ENCODE data around the gene TMEM89.

Gene TMEM89

DNA sequence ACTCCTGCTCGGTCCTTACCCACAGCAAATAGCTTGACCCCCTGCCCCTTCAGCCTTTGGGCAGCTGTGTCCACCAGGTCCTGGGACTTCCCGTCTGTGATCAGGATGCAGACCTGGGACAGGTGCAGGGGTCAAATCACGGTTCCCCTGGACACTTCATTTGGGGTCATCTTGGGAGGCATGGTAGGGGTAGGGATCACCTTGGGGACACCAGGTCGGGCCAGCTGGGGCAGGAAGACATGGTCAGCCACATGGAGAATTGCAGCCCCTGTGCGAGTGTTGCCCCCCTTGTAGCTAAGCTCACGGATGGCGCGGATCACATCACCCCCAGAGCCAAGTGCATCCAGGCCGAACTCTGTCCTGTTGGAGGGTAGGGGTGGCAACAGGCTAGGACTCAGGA lies 28.2 kb downstream of the TMEM89 start:
- POLR2A ChIA-PET = no interaction called here

DNA sequence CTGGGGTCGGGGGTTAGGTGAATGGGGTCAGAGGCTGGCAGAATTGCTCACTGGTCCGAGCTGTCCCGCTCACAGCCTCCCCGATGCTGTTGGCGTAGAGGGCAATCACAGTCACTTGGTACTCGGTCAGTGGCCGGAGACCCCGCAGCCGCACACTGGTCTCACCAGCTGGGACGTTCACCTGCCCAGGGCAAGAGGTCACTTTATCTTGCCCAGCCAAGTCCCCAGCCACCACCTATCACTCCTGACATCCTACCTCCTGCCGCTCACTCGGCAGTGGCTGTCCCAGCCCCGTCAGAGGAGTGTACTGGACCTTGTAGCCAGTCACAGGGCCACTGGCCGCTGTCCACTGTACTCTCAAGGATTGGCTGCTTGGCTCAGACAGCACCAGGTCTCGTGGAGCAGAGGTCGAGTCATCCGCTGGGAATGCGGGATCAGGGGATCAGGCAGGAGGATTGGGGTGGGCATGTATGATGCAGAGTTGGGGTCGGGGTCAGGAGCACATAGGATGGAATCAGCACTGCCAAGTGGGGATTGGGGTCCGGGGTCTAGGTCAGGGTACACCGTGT lies 29.0 kb downstream of the TMEM89 start:
- CTCF ChIA-PET = interaction anchor here (1.9 kb wide), 1 partner anchor 35 kb away, joined by 4 read pairs; no protein-coding TSS in a partner anchor
- TF ChIP-seq, protein P1, sequence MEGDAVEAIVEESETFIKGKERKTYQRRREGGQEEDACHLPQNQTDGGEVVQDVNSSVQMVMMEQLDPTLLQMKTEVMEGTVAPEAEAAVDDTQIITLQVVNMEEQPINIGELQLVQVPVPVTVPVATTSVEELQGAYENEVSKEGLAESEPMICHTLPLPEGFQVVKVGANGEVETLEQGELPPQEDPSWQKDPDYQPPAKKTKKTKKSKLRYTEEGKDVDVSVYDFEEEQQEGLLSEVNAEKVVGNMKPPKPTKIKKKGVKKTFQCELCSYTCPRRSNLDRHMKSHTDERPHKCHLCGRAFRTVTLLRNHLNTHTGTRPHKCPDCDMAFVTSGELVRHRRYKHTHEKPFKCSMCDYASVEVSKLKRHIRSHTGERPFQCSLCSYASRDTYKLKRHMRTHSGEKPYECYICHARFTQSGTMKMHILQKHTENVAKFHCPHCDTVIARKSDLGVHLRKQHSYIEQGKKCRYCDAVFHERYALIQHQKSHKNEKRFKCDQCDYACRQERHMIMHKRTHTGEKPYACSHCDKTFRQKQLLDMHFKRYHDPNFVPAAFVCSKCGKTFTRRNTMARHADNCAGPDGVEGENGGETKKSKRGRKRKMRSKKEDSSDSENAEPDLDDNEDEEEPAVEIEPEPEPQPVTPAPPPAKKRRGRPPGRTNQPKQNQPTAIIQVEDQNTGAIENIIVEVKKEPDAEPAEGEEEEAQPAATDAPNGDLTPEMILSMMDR (IDR thresholded peaks at IDR 0.05; ENCODE audit: insufficient read depth, low read length, missing control alignments) = no peak

More for the DNA sequence above, 28.2 kb downstream of the TMEM89 start:
- no peak for DNase-seq (ENCODE audit: low read depth, low spot score)
- TF ChIP-seq, protein P1 (IDR thresholded peaks at IDR 0.05; ENCODE audit: insufficient read depth, low read length, missing control alignments) = no peak
- CTCF ChIA-PET = no interaction called here
- peak overlapping the region; percentile 6; the same call in 1 of the 2 replicates for H3K4me3 ChIP-seq (ENCODE audit: low read depth, low read length)

DNA sequence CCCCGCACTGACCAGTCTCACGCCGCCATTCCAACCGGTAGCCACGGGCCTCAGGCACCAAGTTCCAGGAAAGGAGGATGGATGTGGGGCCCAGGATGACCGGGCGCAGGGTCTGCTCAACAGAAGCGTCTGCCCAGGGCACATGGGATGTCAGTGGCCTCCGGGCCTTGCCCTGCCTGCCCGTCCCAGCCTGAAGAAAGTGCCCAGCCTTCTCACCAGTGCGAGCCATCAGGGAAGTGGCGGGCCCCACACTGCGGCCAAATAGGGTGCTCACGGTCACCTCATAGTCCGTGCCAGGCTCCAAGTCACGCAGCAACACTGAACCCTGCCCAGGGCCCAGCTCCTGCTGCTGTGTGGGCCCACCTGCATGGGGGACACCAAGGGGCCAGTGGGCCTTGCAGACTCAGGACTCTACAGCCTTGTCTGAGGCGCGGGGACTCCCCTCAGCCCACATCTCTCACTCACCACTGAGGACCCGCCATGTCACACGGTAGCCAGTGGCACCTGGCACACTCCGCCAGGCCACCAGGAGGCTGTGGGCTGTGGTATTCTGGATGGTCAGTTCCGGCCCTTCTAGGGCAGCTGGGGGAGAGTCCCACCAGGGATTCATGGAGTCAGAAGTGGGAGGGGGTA lies 29.6 kb downstream of the TMEM89 start:
- H3K4me3 ChIP-seq (ENCODE audit: low read depth, low read length) = no peak overlapping the region
- ChIA-PET CTCF (interaction anchor here (1.6 to 1.9 kb wide), 2 partner anchors 34 to 44 kb away, joined by 4 to 6 read pairs; partner anchors contain the start of gene SLC26A6), POLR2A (interaction anchor here (0.9 kb wide), 1 partner anchor 33 kb away, joined by 6 read pairs; no protein-coding TSS in a partner anchor)
- DNase-seq (ENCODE audit: low read depth, low spot score) = no peak
- TF ChIP-seq, protein P1 (IDR thresholded peaks at IDR 0.05; ENCODE audit: insufficient read depth, low read length, missing control alignments) = no peak

More for the DNA sequence above, 29.0 kb downstream of the TMEM89 start:
- DNase-seq (ENCODE audit: low read depth, low spot score) = no peak
- no peak overlapping the region for H3K4me3 ChIP-seq (ENCODE audit: low read depth, low read length)
- POLR2A ChIA-PET = interaction anchor here (0.9 kb wide), 1 partner anchor 33 kb away, joined by 6 read pairs; no protein-coding TSS in a partner anchor

DNA sequence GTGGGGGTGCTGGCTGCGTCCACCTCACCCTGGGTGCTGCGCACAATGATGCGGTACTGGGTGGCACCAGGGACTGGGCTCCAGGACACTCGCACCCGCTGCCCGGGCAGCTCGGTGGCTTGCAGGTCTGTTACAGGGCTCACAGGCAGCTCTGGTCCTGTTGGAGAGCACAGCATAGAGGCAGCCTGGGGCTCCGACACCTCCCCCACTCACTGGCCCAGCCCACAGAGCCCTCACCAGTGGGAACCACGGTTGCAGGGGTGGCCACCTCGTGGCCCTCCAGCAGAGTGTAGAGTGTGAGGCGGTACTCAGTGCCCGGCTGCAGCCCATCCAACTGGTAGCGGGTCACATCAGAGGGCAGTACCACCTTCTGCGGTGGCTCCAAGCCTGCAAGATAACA lies 30.1 kb downstream of the TMEM89 start:
- TF ChIP-seq, protein P1 (IDR thresholded peaks at IDR 0.05; ENCODE audit: insufficient read depth, low read length, missing control alignments) = no peak
- DNase-seq (ENCODE audit: low read depth, low spot score) = no peak
- POLR2A ChIA-PET = interaction anchor here (0.9 kb wide), 1 partner anchor 34 kb away, joined by 6 read pairs; no protein-coding TSS in a partner anchor
- H3K4me3 ChIP-seq (ENCODE audit: low read depth, low read length) = no peak overlapping the region
- CTCF ChIA-PET = interaction anchor here (1.6 to 1.9 kb wide), 2 partner anchors 34 to 45 kb away, joined by 4 to 6 read pairs; partner anchors contain the start of gene SLC26A6

DNA sequence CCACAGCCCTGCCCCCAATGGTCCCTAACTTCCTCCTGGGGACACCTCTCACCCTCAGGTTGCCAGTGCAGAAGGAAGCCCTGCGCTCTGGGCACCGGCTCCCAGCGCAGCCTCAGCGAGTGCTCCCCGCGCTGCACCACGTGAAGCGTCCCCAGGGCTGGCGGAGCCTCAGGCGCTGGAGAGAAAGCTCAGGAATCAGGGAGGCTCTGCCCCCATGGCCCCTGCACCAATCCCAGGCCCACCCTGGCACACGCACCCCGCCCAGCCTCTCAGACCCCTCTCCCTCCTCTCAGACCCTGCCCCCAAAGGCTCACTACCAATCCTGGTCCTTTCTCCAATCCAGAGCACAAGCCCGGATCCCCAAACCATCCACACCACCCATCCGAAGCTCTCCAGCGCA lies 33.3 kb downstream of the TMEM89 start:
- ChIA-PET POLR2A (no interaction called here), CTCF (interaction anchor here (1.3 kb wide), 1 partner anchor 152 kb away, joined by 3 read pairs; no protein-coding TSS in a partner anchor)
- no peak overlapping the region for H3K4me3 ChIP-seq (ENCODE audit: low read depth, low read length)

More for the DNA sequence above, 33.3 kb downstream of the TMEM89 start:
- TF ChIP-seq, protein P1 (IDR thresholded peaks at IDR 0.05; ENCODE audit: insufficient read depth, low read length, missing control alignments) = no peak
- no peak for DNase-seq (ENCODE audit: low read depth, low spot score)

Data from AG04449 (cell line).